H4 (cell line): Measurements from ENCODE around the gene PPP3R1. TPM values are rescaled to one million over a fixed set of nuclear protein-coding genes. Genes with fewer than 3 reads are reported as not detected.
A peak's percentile ranks its signal among the peaks of the same experiment; 100 is the strongest.

ENCODE experiments used
- DNase-seq: peaks from one replicate; pipeline ENCODE4 v3.0.0-alpha.2; 2015; ENCODE audit warnings: low spot score
- total RNA-seq: library from RNA; depleted of rRNA; stranded (reverse); fragments of >200 nt; shearing (Covaris generic); gene quantifications from 2 replicates; pipeline ENCODE4 v1.2.3, GENCODE V29; 2014

The PPP3R1 gene
- total RNA-seq, 1 experiment from 2014 or later, result 26.5 TPM

DNA sequence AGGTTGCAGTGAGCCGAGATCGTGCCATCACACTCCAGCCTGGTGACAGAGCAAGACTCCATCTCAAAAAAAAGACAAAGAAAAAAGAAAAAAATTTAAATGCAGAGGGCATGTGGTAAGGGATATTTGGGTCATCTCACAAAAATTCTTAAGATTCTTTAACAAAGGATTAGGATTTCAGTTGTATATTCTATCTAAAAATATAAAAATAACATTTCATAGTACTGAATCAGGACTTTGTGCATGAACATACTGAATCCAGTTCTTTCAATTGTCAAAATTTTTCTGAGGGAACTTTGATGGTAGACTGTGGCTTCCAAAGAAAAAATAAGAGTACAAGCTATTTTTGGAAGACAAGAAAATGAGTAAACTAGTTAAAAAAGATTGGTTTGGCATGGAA lies 6.5 kb upstream of the PPP3R1 start:
- DNase-seq, result no peak

DNA sequence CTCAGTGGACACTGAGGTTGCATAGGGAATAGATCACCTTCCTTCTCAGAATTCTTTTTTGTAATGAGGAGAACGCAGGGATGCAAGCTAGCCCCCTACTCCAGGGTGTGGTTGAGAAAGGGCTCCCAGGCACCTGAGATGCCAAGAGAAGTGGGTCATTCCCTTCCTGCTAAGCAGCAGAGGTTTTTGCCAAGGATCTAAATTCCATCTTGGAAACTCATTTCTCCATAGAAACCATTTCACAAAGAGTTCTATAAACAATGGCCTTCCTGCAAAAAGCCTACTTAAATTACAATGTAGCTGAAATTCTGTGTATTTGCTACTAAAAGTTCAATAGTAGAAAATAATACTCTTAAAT lies 3.7 kb upstream of the PPP3R1 start:
- no peak for DNase-seq

- DNase-seq, result no peak
These were observed 1.1 kb upstream of the PPP3R1 start for GRCh38 chr2:68253219-68254068.

DNA sequence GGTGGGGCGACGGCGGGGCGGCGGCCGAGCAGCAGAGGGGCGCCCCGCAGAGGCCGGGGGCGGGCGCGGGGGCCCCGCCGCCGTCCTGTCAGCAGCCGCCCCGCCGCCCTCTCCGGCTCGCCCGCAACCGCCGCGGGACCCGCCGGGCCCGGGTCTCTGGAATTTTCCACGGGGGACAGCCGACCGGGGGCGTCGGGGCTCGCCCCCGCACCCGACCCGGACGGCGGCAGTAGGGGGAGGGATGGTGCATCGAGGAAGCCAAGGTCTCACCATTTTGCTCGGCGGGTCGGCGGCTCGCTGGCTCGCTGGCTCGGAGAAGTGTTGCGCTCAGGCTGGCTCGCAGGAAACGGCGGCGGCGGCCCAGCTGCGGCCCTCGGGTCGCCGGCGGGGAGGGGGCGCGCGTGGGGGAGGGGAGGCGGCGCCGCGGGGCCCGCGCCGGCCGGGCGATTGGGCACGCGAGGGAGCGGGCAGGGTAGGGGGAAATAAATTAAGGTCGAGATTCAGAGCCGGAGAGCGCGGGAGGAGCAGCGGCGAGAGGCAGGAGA lies 405 bp downstream of the PPP3R1 start:
- DNase-seq, result no peak

DNA sequence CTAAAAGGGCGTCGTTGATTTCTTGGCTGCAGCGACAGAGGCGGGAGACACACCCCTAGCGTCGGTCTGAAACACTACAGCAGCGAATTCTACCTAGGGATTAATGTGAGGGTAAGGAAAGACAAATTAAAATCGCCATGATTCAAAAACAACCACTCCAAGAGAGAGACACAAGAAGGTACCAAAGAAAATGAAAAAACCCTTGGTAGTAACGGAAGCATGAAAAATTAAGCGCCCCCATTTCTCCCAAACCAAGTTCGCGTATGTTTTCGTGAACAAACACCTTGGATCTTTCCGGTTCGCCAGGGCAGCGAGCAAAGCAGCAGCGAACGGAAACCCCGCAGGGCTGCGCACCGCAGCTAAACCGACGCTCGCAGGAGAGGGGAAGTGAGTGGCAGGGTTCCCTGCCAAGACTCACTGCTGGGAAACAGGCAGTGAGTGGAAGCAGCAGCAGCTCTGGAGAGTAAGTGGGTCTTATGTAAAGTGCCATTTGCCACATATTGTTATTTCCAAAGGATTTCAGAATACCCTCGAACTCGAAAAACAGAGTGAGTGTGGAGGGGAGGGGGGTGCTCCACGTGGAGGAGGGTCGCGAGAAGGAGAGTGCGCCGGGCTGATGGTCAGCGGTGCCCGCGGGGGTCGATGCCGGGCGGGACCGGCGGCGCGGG lies 1.0 kb downstream of the PPP3R1 start:
- DNase-seq, result peak; percentile 83

- no peak for DNase-seq
These were observed 1.6 kb downstream of the PPP3R1 start for GRCh38 chr2:68250652-68251186.

DNA sequence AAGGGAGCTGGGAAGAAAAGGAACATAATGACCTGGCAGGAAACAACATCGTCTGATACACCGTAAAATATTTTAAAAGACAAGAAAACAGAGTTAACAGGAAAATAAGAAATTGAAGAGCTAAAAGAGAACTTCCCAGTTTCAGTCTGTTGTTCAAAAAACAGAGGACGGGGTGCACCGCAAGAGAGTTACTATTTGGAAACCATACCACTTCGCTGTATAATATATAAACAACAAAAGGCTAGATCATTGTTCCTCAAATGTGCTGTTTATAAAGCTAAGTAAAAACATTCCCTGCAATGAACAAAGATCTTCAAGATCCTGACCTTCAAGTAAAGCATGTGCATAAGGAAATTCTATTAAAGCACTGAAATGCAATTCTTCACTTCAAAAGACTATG lies 2.1 kb downstream of the PPP3R1 start:
- DNase-seq, result no peak

GRCh38 chr2:68248806-68249205 lies 3.5 kb downstream of the PPP3R1 start:
- DNase-seq, result no peak

DNA sequence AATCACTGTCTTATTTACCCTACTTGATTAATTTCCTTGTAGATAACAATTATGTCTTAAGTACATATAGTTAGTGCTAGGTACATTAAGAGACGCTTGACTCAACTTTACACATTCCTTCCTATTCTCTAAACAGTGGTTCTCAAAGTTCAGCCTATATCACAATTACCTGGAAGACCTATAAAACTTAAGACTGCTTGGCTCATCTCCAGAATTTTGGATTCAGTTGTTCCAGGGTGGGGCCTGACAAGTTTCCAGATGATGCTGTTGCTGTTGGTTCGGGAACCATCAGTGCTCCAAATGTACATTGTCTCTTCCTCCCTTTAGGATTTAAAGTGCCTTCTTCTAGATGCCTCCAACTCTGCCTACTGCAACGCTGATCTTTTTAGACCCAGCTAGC lies 4.0 kb downstream of the PPP3R1 start:
- DNase-seq, result no peak

DNA sequence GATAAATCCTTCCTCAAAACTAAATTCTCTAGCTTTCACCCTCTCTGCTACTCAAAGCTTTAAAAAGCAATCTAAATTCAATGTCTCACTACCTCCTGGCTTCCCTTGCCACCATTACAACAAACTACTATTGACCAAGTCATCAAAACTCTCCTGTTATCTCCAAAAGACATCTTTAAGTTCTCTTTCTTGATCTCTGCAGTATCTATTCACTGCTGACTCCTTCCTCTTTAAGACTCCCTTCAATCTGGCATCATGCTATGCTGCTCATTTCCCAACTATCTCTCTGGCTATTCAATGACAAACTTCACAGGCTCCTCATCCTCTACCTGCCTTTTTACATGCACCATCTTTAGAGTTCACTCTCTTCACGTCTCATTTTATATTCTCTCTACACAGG lies 5.9 kb downstream of the PPP3R1 start:
- DNase-seq, result no peak

DNA sequence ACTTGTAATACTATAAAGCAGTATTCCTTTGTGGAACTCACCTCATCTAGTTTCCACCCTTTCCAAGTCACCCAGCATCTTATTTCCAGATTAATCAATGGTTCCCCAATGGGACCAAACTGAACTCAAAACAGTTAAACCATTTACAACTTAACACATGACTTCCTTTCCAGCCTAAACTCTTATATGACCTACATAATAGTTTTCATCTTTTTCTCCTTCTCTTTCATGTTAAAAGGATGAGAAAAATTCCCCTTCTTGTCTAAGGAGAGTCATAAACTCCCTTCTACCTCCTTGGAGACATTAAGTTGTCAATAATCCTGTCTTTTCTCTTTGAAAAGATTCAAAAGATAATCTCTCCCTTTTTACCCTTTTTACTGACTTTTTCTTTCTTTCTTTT lies 6.7 kb downstream of the PPP3R1 start:
- no peak for DNase-seq

DNA sequence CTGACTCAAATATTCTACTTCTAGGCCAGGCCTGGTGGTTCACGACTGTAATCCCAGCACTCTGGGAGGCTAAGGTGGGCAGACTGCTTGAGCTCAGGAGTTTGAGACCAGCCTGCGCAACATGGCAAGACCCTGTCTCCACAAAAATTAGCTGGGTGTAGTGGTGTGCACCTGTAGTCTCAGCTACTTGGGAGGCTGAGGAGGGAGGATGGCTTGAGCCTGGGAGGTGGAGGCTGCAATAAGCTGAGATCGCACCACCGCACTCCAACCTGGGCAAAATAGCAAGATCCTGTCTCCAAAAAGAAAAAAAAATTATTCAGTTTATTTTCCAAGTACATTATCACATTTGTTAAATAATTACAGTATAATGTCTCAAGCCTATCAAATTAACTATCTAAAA lies 7.3 kb downstream of the PPP3R1 start:
- DNase-seq, result no peak

- DNase-seq, result no peak
These were observed 7.9 kb downstream of the PPP3R1 start for GRCh38 chr2:68244456-68244855.

- DNase-seq, result no peak
These were observed 10.6 kb downstream of the PPP3R1 start for GRCh38 chr2:68241732-68242131.

DNA sequence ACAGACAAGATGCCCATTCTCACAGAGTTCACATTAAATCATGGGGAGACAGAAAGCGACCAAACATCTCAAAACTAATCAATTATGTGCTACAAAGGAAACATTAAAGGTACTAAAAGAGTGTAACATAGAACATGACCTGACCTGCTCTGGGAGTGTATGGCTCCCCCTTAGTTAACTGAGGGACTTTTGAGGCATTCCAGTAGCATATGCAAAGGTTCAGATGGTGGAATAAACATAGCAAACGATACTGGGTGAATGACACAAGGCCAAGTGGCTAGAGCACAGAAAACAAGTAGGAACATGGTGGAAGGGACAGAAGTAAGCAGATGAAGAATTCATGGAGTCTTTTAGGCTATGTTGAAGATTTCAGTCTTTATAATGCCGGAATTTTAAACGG lies 11.9 kb downstream of the PPP3R1 start:
- DNase-seq, result no peak

DNA sequence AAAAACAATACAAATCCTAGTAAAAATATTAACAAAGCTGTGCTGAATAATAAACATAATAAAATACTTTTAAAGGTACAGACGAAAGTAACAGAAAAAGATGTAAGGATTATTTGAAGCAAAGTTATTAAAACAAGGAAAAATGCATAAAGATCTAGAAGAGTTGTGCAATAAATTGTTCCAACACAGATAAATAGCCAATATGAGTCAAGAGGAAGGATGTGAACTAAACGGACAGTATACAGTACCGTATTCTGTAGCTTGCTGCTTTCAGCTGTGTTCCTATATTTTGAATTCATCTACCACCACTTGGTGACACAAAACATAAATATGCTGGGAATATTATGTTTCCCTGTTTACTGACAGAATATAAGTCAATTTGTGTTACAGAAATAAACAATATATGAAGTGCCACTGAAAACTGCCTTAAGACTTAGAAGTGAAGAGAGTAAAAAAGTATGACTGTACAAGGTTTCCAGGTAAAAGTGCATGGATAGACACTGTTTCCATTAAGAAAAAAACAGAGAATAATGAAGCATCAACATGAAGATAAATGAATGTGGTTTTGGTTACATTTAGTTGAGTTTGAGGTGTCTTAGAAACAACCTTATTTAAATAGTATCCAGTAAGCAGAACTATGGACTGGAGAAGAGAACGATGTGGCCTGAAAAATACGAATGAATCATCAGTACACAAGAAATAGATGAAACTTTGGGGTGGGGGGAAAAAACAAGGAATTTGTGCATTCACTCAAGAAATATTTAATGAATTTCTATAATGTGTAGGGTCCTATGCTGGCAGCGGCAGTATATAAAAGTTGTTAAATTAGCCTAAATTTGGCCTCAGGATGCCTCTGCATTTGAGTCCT lies 13.1 kb downstream of the PPP3R1 start:
- DNase-seq, result no peak

DNA sequence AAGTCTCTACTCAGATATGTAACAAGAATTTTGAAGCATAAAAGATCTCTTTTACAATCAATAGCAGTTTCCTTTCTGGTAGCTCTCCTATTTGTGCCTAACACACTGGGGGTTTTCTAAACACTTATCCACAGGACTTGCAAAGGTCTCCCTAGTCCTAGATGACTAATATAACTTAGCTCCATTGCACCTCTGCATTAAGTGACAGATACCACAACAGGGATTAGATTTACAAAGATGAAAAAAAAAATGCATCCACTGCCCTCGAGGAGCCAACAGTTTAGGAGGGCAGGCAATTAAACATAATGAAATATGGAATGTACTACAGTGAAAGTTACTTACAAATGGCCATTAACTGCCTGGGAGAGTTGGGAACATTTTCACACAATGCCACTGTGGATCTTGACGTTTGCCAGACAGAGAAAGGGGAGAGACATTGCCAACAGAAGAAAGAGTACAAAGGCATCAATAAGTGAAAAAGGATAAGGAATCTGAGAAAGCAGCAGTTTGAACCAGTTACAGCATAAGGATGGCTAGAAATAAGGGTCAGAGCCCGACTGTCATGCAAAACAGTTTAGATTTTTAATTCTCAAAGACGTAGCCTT lies 14.3 kb downstream of the PPP3R1 start:
- DNase-seq, result no peak

GRCh38 chr2:68237404-68237803 lies 14.9 kb downstream of the PPP3R1 start:
- DNase-seq, result no peak

GRCh38 chr2:68236876-68237275 lies 15.5 kb downstream of the PPP3R1 start:
- no peak for DNase-seq

GRCh38 chr2:68236103-68236734 lies 16.1 kb downstream of the PPP3R1 start:
- DNase-seq, result no peak

DNA sequence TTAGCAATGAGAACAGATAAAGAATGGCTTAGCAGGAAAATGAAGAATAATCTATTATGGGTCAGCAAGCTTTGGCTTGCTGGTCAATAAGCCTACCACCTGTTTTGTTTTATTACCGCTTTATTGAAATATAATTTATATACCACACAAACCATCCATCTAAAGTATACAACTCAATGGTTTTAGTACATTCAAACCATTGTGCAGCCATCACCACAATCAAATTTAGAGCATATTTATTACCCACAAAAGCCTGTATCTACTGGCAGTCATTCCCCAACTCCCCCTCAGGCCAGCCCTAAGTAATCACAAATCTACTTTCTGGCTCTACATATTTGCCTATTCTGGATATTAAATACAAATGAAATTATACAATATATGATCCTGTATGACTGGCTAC lies 17.2 kb downstream of the PPP3R1 start:
- no peak for DNase-seq
